HCT116 (cell line): ENCODE results near the gene CTAGE1. TPM values are rescaled to one million over a fixed set of nuclear protein-coding genes. Genes with fewer than 3 reads are reported as not detected.

Source experiments
- ATAC-seq: fragments of 200-7000 bp; cut with Tn5 transposase; 2 replicates; pipeline ENCODE4 v1.9.1; 2020; ENCODE audit warnings: mild to moderate bottlenecking, moderate library complexity
- BruUV-seq: library from RNA; stranded (reverse); fragments of 400-500 nt; replicated peaks from 2 replicates; lab custom pipeline; 2021; lab: Mats Ljungman, UMichigan
- CTCF ChIA-PET: fragments of 300-600 bp; sonication (Branson Sonifier 250); formaldehyde crosslinking; loops from one replicate; lab custom pipeline; 2021; ENCODE audit warnings: antibody characterized with exemption; lab: Charles Lee
- POLR2A ChIA-PET: fragments of 300-600, 350-600 bp; sonication (Branson Sonifier 250); formaldehyde crosslinking; loops from one replicate; lab custom pipeline; 2021; ENCODE audit warnings: antibody characterized with exemption; lab: Charles Lee
- RAD21 ChIA-PET, 2 experiments: fragments of 300-600 bp; sonication (Branson Sonifier 250); formaldehyde crosslinking; loops; one replicate each; lab custom pipeline; 2023; ENCODE audit warnings: low total read pairs in 2 of 2; ENCODE audit not compliant: uncharacterized antibody in 2 of 2, unreplicated experiment in 2 of 2, low non-redundant PET in 1 of 2; lab: Charles Lee
- DNase-seq: peaks from one replicate; pipeline ENCODE4 v3.0.0-alpha.2; 2010; ENCODE audit warnings: low read depth, low spot score
- H2AFZ ChIP-seq: fragments of 200-600 bp; shearing (Covaris generic), sonication (generic); 2 replicates; pipeline ENCODE4 v1.6.1; 2017; ENCODE audit warnings: low read depth, mixed run types, mixed read lengths, antibody characterized with exemption, low read length; ENCODE audit not compliant: poor library complexity, severe bottlenecking
- H3K27ac ChIP-seq: 2 replicates; pipeline ENCODE4 v1.5.1; 2012; ENCODE audit warnings: low read depth, low read length
- H3K27me3 ChIP-seq: fragments of 200-600 bp; sonication (generic); 2 replicates; pipeline ENCODE4 v1.6.1; 2016; ENCODE audit warnings: mixed run types, low read length, mixed read lengths; ENCODE audit not compliant: insufficient read depth
- H3K36me3 ChIP-seq, 2 experiments: fragments of 200-500 bp in 1 of 2; fragments of 200-600 bp in 1 of 2; sonication (Bioruptor generic) in 1 of 2; sonication (generic) in 1 of 2; 2 replicates each; pipeline versions ENCODE4 v1.5.1 to v1.6.1; 2014 to 2016; ENCODE audit warnings: low read length in 2 of 2, inconsistent platforms in 1 of 2, mixed read lengths in 1 of 2, mixed run types in 1 of 2; ENCODE audit not compliant: insufficient read depth in 2 of 2, control insufficient read depth in 1 of 2
- H3K4me1 ChIP-seq, 2 experiments: fragments of 200-600 bp in 1 of 2; sonication (generic) in 1 of 2; 2 replicates each; pipeline versions ENCODE4 v1.5.1 to v1.6.1; 2012 to 2017; ENCODE audit warnings: low read length in 2 of 2, inconsistent platforms in 1 of 2, mild to moderate bottlenecking in 1 of 2, mixed read lengths in 1 of 2, mixed run types in 1 of 2, moderate library complexity in 1 of 2; ENCODE audit not compliant: insufficient read depth in 2 of 2, control insufficient read depth in 1 of 2
- H3K4me2 ChIP-seq: fragments of 200-600 bp; sonication (generic); 2 replicates; pipeline ENCODE4 v1.6.1; 2017; ENCODE audit warnings: mixed run types, low read length, mixed read lengths
- H3K4me3 ChIP-seq, 2 experiments: fragments of 200-600 bp in 1 of 2; sonication (generic) in 1 of 2; replicated peaks in 1 of 2; 2 replicates each; pipeline ENCODE4 v1.5.1; 2011 to 2016; ENCODE audit warnings: low read length in 2 of 2, control low read depth in 1 of 2, low read depth in 1 of 2, mild to moderate bottlenecking in 1 of 2, mixed read lengths in 1 of 2, mixed run types in 1 of 2
- H3K79me2 ChIP-seq: fragments of 200-600 bp; sonication (generic); 2 replicates; pipeline ENCODE4 v1.6.1; 2017; ENCODE audit warnings: mild to moderate bottlenecking, mixed run types, low read length, moderate library complexity, mixed read lengths; ENCODE audit not compliant: insufficient read depth
- H3K9ac ChIP-seq: fragments of 200-600 bp; sonication (generic); 2 replicates; pipeline ENCODE4 v1.6.1; 2016; ENCODE audit warnings: low read length, mixed read lengths
- H3K9me2 ChIP-seq: fragments of 200-600 bp; sonication (generic), shearing (Covaris generic); 2 replicates; pipeline ENCODE4 v1.6.1; 2017; ENCODE audit warnings: mixed run types, mild to moderate bottlenecking, moderate library complexity; ENCODE audit not compliant: insufficient read depth
- H3K9me3 ChIP-seq, 2 experiments: fragments of 200-500 bp in 1 of 2; fragments of 200-600 bp in 1 of 2; sonication (Bioruptor generic) in 1 of 2; sonication (generic) in 1 of 2; 2 replicates each; pipeline ENCODE4 v1.6.1; 2014 to 2017; ENCODE audit warnings: low read length in 2 of 2, mixed read lengths in 2 of 2, inconsistent platforms in 1 of 2, low read depth in 1 of 2, mild to moderate bottlenecking in 1 of 2, mixed run types in 1 of 2, moderate library complexity in 1 of 2; ENCODE audit not compliant: control insufficient read depth in 1 of 2, insufficient read depth in 1 of 2
- H4K20me1 ChIP-seq: fragments of 200-600 bp; sonication (generic), shearing (Covaris generic); 2 replicates; pipeline ENCODE4 v1.6.1; 2017; ENCODE audit warnings: mixed run types, mild to moderate bottlenecking, moderate library complexity; ENCODE audit not compliant: insufficient read depth
- ATF3 ChIP-seq: IDR thresholded peaks from 2 replicates; pipeline ENCODE4 v1.6.1; 2012
- CBX3 ChIP-seq: IDR thresholded peaks from 2 replicates; pipeline ENCODE4 v1.6.1; 2012; ENCODE audit warnings: low read depth
- CEBPB ChIP-seq: IDR thresholded peaks from 2 replicates; pipeline ENCODE4 v1.6.1; 2012; ENCODE audit warnings: low read depth
- CTCF ChIP-seq, 3 experiments: fragments of 200-600 bp in 1 of 3; sonication (generic) in 1 of 3; IDR thresholded peaks in 2 of 3; conservative IDR thresholded peaks in 1 of 3; 2 replicates each; pipeline ENCODE4 v1.5.1; 2012 to 2017; ENCODE audit warnings: low read depth in 2 of 3, low read length in 2 of 3, antibody characterized with exemption in 1 of 3, borderline replicate concordance in 1 of 3, control low read depth in 1 of 3, mild to moderate bottlenecking in 1 of 3, mixed read lengths in 1 of 3, mixed run types in 1 of 3, moderate library complexity in 1 of 3; ENCODE audit not compliant: insufficient read depth in 1 of 3
- ELF1 ChIP-seq: IDR thresholded peaks from 2 replicates; pipeline ENCODE4 v1.6.1; 2012; ENCODE audit warnings: low read depth, borderline replicate concordance
- EZH2phosphoT487 ChIP-seq: fragments of 200-600 bp; IDR thresholded peaks from 2 replicates; pipeline ENCODE4 v1.6.1; 2018; ENCODE audit warnings: antibody characterized with exemption, borderline replicate concordance
- JUND ChIP-seq: IDR thresholded peaks from 2 replicates; pipeline ENCODE4 v1.6.1; 2012
- MAX ChIP-seq: IDR thresholded peaks from 2 replicates; pipeline ENCODE4 v1.6.1; 2012
- POLR2A ChIP-seq: IDR thresholded peaks from 2 replicates; pipeline ENCODE4 v1.7.0; 2011; ENCODE audit warnings: borderline replicate concordance; ENCODE audit not compliant: insufficient read depth, insufficient read length; ENCODE audit errors: extremely low read depth
- REST ChIP-seq: IDR thresholded peaks from 2 replicates; pipeline ENCODE4 v1.6.1; 2012; ENCODE audit warnings: low read depth
- SIN3A ChIP-seq: IDR thresholded peaks from 2 replicates; pipeline ENCODE4 v1.6.1; 2012; ENCODE audit warnings: low read depth
- SP1 ChIP-seq: IDR thresholded peaks from 2 replicates; pipeline ENCODE4 v1.6.1; 2012; ENCODE audit warnings: low read depth
- SRF ChIP-seq: IDR thresholded peaks from 2 replicates; pipeline ENCODE4 v1.6.1; 2012; ENCODE audit warnings: low read depth
- TCF7L2 ChIP-seq: IDR thresholded peaks from 2 replicates; pipeline ENCODE4 v1.7.0; 2011; ENCODE audit warnings: borderline replicate concordance, inconsistent platforms; ENCODE audit not compliant: insufficient read depth, insufficient read length; ENCODE audit errors: extremely low read depth
- YY1 ChIP-seq: IDR thresholded peaks from 2 replicates; pipeline ENCODE4 v1.6.1; 2011; ENCODE audit warnings: low read length, low read depth, moderate library complexity, mild to moderate bottlenecking; ENCODE audit not compliant: insufficient replicate concordance; ENCODE audit errors: extremely low read depth
- ZBTB33 ChIP-seq: IDR thresholded peaks from 2 replicates; pipeline ENCODE4 v1.6.1; 2011; ENCODE audit warnings: mild to moderate bottlenecking, low read length, moderate library complexity; ENCODE audit not compliant: insufficient replicate concordance; ENCODE audit errors: extremely low read depth
- ZFX ChIP-seq: fragments of 450-650 bp; IDR thresholded peaks from 2 replicates; pipeline ENCODE4 v1.6.1; 2017
- ZNF274 ChIP-seq: fragments of 200-500 bp; sonication (Bioruptor generic); IDR thresholded peaks from 2 replicates; pipeline ENCODE4 v1.6.1; 2014; ENCODE audit warnings: mild to moderate bottlenecking, low read depth, low read length, inconsistent platforms
- intact Hi-C: fragments of 100-400 bp; cut with micrococcal nuclease; formaldehyde crosslinking; loops from 2 replicates; pipeline ENCODE4 v1.10.0; 2022
- total RNA-seq: library from RNA; stranded (reverse); gene quantifications from one replicate; pipeline ENCODE4 v1.2.1, GENCODE V29; 2021; ENCODE audit not compliant: unreplicated experiment

Gene CTAGE1
- total RNA-seq, 1 experiment from 2014 or later, result not detected

- no TSS peak for BruUV-seq
- CTCF ChIA-PET, result interaction anchor here (0.6 to 0.8 kb wide), 2 partner anchors 20 kb away, joined by 4 read pairs; no protein-coding TSS in a partner anchor
Observed at GRCh38 chr18:22398464-22398863, 19.3 kb downstream of the CTAGE1 start.

More at GRCh38 chr18:22398464-22398863, 19.3 kb downstream of the CTAGE1 start:
- Histone ChIP-seq H3K4me2 (no peak overlapping the region), H3K36me3 (no peaks in the 10 kb centered on the region), H3K9me2 (no peaks in the 10 kb centered on the region), H3K9me3 (no peaks in the 10 kb centered on the region), H3K27me3 (no peaks in the 10 kb centered on the region), H3K4me3 (no peak overlapping the region), H4K20me1 (no peaks in the 10 kb centered on the region), H3K9ac (no peak overlapping the region), H2AFZ (no peak overlapping the region), H3K4me1 (no peaks in the 10 kb centered on the region), H3K27ac (no peak overlapping the region), H3K79me2 (no peaks in the 10 kb centered on the region)
- intact Hi-C loops, result no loop called here
- POLR2A ChIA-PET, result no interaction called here
- RAD21 ChIA-PET, result no interaction called here
- ATAC-seq (no peak), DNase-seq (no peak)
- TF ChIP-seq EZH2phosphoT487 (no peak), CEBPB (no peak), ELF1 (no peak), ZFX (no peak), MAX (no peak), JUND (no peak), YY1 (no peak), SIN3A (no peak), ZNF274 (no peak), REST (no peak), SRF (no peak), TCF7L2 (no peak), SP1 (no peak), CTCF (IDR thresholded peaks at IDR 0.05 in 2 of 3, conservative IDR thresholded peaks at IDR 0.05 in 1 of 3; ENCODE audit: borderline replicate concordance in 1 of 3, insufficient read depth in 1 of 3, low read depth in 2 of 3, low read length in 2 of 3) (no peak), CBX3 (no peak), ZBTB33 (no peak), ATF3 (no peak), POLR2A (no peak)
